A673 (cell line): ENCODE data around the gene PRKAG2. TPM values are rescaled to one million over a fixed set of nuclear protein-coding genes. Genes with fewer than 3 reads are reported as not detected.

Experiments
- BruUV-seq: library from RNA; stranded (reverse); fragments of 400-500 nt; replicated peaks from 2 replicates; lab custom pipeline; 2021; lab: Mats Ljungman, UMichigan
- CTCF ChIA-PET: fragments of 300-600 bp; sonication (Branson Sonifier 250); formaldehyde crosslinking; loops from one replicate; lab custom pipeline; 2022; ENCODE audit warnings: antibody characterized with exemption; lab: Charles Lee
- POLR2A ChIA-PET: fragments of 300-600 bp; sonication (Branson Sonifier 250); formaldehyde crosslinking; loops from one replicate; lab custom pipeline; 2022; ENCODE audit warnings: antibody characterized with exemption; ENCODE audit not compliant: low non-redundant PET; lab: Charles Lee
- DNase-seq: peaks from one replicate; pipeline ENCODE4 v3.0.0-alpha.2; 2015; ENCODE audit warnings: low spot score
- H3K27ac ChIP-seq: fragments of 200-600 bp; sonication (generic); 2 replicates; pipeline ENCODE4 v1.5.1; 2016; ENCODE audit warnings: mixed run types, low read depth, mild to moderate bottlenecking, mixed read lengths, antibody characterized with exemption, low read length; ENCODE audit not compliant: poor library complexity, severe bottlenecking
- H3K27me3 ChIP-seq: fragments of 200-600 bp; sonication (generic); replicated peaks from 2 replicates; pipeline ENCODE4 v1.6.1; 2017; ENCODE audit warnings: mixed run types, low read depth, mild to moderate bottlenecking, mixed read lengths, antibody characterized with exemption, low read length; ENCODE audit not compliant: insufficient read depth, poor library complexity
- H3K36me3 ChIP-seq: fragments of 200-600 bp; sonication (generic); 2 replicates; pipeline ENCODE4 v1.6.1; 2016; ENCODE audit warnings: mixed run types, mild to moderate bottlenecking, mixed read lengths, antibody characterized with exemption, low read length; ENCODE audit not compliant: insufficient read depth, poor library complexity, severe bottlenecking
- H3K4me1 ChIP-seq: fragments of 200-600 bp; sonication (generic); 2 replicates; pipeline ENCODE4 v1.6.1; 2017; ENCODE audit warnings: mixed run types, mild to moderate bottlenecking, mixed read lengths, antibody characterized with exemption, low read length; ENCODE audit not compliant: insufficient read depth, poor library complexity, severe bottlenecking
- H3K4me3 ChIP-seq: fragments of 200-600 bp; sonication (generic); 2 replicates; pipeline ENCODE4 v1.5.1; 2016; ENCODE audit warnings: low read depth, mixed run types, mild to moderate bottlenecking, mixed read lengths, low read length; ENCODE audit not compliant: poor library complexity, severe bottlenecking
- H3K9me3 ChIP-seq: fragments of 200-600 bp; sonication (generic); 2 replicates; pipeline ENCODE4 v1.6.1; 2016; ENCODE audit warnings: mixed run types, low read depth, mild to moderate bottlenecking, mixed read lengths, antibody characterized with exemption, low read length; ENCODE audit not compliant: poor library complexity, severe bottlenecking
- CTCF ChIP-seq: fragments of 300-800, 200-600 bp; sonication (generic); conservative IDR thresholded peaks from 2 replicates; pipeline ENCODE4 v1.5.1; 2017; ENCODE audit warnings: low read depth, mild to moderate bottlenecking, antibody characterized with exemption, low read length, moderate library complexity, mixed read lengths
- EZH2 ChIP-seq: fragments of 200-600 bp; sonication (generic); IDR thresholded peaks from 2 replicates; pipeline ENCODE4 v1.6.1; 2017; ENCODE audit warnings: borderline replicate concordance, low read depth, mild to moderate bottlenecking, mixed read lengths, antibody characterized with exemption, low read length; ENCODE audit not compliant: poor library complexity, severe bottlenecking
- intact Hi-C: fragments of 100-400 bp; cut with micrococcal nuclease; formaldehyde crosslinking; loops from one replicate; pipeline ENCODE4 v1.10.0; 2022; ENCODE audit not compliant: unreplicated experiment
- total RNA-seq: library from RNA; stranded (reverse); gene quantifications from 2 replicates; pipeline ENCODE4 v1.2.3, GENCODE V29; 2021

PRKAG2 gene
- total RNA-seq, 1 experiment from 2014 or later: 11.6 TPM

GRCh38 chr7:151806952-151807775 lies 69.8 kb downstream of the PRKAG2 start:
- intact Hi-C loops: no loop called here
- Histone ChIP-seq H3K27ac (no peak overlapping the region), H3K36me3 (no peaks in the 10 kb centered on the region), H3K4me1 (peaks cover 27% of the 10 kb centered on the region), H3K9me3 (no peaks in the 10 kb centered on the region), H3K27me3 (no peaks in the 10 kb centered on the region), H3K4me3 (no peak overlapping the region)
- DNase-seq: no peak
- no TSS peak for BruUV-seq
- ChIA-PET CTCF (no interaction called here), POLR2A (no interaction called here)
- no peak for TF ChIP-seq CTCF
- TF ChIP-seq EZH2: no peak

GRCh38 chr7:151806204-151806603 lies 70.7 kb downstream of the PRKAG2 start:
- Histone ChIP-seq H3K9me3 (no peaks in the 10 kb centered on the region), H3K4me3 (no peak overlapping the region), H3K4me1 (peaks cover 27% of the 10 kb centered on the region), H3K27me3 (no peaks in the 10 kb centered on the region), H3K36me3 (no peaks in the 10 kb centered on the region), H3K27ac (no peak overlapping the region)
- ChIA-PET CTCF (no interaction called here), POLR2A (no interaction called here)
- DNase-seq: peak; percentile 74
- intact Hi-C loops: no loop called here
- TF ChIP-seq EZH2 (no peak), CTCF (no peak)
- no TSS peak for BruUV-seq

- H3K27ac ChIP-seq: no peak overlapping the region
- TF ChIP-seq CTCF (no peak), EZH2 (no peak)
- intact Hi-C loops: no loop called here
- BruUV-seq: no TSS peak
- CTCF ChIA-PET: no interaction called here
- H3K9me3 ChIP-seq: no peaks in the 10 kb centered on the region
- peaks cover 21% of the 10 kb centered on the region for H3K4me1 ChIP-seq
- no peaks in the 10 kb centered on the region for H3K36me3 ChIP-seq
- no peak for DNase-seq
- H3K4me3 ChIP-seq: no peak overlapping the region
- POLR2A ChIA-PET: no interaction called here
- no peaks in the 10 kb centered on the region for H3K27me3 ChIP-seq
Measured at GRCh38 chr7:151805191-151805590, 71.7 kb downstream of the PRKAG2 start.
